Glomerular visceral epithelial cell (primary cell): Measurements from ENCODE around the gene DNAL4.

Source experiments
- DNase-seq: peaks from one replicate; pipeline ENCODE4 v3.0.0-alpha.2; 2016; ENCODE audit errors: extremely low spot score

The DNAL4 gene

DNA sequence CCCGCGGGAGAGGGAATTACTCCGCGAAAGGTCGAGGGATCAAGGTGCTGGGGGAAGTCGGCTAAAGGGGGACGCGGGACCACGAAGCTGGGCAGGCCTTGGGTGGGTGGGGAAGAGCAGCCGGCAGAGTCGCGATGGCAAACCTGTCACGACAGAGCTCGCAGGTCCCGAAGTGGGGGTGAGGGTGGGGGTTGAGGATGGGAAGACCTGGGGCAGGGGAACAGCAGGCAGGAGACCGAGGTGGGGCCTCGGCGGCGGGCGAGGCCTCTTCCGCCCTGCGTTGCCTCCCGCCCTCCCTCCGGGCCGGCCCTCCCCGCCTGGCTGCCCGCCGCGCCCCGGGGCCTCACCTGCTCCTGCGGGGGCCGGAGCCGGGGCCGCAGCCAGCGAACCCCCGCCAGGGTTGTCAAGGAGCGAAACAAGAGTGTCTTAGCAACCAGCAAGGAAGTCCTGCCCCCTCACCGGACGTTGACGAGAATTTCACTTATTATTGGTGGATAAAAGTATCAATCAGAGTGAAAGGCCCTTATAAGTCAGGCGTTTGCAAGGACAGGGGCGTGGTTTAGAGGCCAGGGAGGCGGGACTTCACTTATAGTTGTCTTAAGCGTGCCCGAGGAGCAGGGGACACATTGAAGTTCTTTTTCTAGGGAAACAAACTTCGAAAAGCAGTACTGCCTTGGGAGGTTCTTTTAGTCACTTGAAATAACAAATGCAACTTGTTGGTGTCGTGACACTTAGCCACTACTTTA, at the start of gene DNAL4:
TSS of gene DNAL4 (minus strand) at position 423 of the 746 bp plus-strand sequence. CDS start 11,412 bp downstream, outside the sequence.
- DNase-seq = peak; percentile 97

DNA sequence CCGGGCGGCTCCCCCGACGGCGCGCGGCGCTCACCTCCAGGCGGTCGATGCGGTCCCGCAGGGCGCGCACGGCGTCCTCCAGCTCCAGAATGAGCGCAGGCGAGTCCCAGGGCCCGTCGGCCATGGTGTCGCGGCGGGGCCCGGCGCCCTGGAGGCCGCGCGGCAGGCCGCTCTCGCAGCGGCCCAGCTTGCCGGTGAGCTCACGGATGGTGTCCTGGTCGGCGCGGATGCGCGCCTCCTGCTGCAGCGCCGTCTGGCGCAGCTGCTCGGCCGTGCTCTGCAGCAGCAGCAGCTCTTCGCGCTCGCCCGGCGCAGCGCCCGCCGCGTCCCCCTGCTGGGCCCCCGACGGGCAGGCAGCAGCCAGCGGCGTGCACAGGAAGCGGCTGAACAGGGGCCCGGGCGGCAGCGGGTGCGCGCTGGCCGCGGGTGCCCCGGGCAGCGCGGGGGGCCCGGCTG, 49.3 kb upstream of the DNAL4 start:
- DNase-seq = peak; percentile 70

DNA sequence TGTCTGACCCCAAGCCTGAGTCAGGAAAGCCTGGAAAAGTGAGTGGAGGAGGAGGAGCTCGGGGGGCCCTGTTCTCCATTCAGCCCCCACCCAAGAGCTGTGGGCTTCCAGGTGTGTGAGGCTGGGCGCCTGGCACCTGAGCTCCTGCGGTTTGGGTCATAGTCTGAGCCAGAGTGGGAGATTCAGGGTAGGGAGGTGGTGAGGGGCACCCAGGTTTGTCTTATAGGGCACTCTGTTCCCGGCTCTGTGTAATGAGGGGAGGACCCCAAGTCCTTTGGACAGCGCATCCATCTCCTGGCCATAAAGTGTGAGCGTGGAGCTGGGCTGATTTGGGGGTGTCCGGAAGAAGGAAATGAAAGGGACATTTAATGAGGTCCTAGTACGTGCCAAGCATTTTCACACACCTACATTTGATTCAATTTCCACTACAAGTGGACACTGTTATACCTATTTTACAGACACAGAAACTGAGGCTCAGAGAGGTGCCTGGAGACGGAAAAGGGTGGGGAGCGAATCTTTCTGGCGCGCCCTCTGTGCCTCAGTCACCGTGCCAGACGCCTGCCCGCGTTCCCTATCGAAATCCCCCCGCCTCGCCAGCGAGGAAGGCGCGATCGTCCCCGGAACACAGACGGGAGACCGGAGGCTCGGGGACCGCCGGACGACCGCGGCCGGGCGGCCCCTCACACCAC, 48.7 kb upstream of the DNAL4 start:
- DNase-seq = no peak

- DNase-seq = no peak
These were observed 47.7 kb upstream of the DNAL4 start for GRCh38 chr22:38841635-38842034.

- no peak for DNase-seq
These were observed 47.3 kb upstream of the DNAL4 start for GRCh38 chr22:38841211-38841610.

- DNase-seq = no peak
These were observed 46.2 kb upstream of the DNAL4 start for GRCh38 chr22:38840129-38840528.

DNA sequence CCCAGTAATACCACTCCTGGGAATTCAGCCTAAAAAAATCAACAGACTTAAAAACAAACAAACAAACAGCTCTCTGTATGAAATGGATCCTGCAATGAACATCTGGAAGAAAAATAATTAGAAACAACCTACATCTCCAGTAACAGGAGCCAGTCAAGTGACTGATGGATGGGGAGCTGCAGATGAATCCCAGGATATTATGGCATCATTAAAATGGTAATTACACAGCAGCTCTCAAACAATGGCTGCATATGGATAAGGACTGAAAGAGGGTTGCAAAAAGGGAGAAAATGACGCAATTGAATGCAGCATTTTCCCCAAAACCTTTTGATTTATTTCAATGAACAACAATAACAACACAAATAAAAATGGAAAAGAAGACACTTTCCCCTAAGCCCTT, 45.7 kb upstream of the DNAL4 start:
- no peak for DNase-seq

DNA sequence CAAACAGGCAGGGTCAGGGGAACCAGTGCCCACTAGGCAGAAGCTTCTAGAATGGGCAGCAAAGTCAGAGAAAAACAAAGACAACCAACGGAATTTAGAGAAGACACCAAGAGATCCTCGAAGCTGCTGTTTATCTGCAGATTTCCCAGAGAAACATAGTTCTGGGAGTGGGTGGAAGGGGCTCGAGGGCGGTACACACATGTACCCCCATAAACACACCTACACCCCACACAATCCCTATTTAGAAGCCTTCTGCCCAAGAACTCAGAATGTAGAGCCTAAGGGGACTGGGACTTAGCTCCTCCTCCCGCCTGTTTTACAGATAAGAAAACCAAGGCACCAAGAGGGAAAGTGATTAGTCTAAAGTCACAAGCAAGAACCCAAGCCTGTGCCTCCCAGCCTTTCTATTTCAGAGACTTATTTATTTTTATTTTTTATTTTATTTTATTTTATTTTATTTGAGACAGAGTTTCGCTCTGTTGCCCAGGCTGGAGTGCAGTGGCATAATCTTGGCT, 43.5 kb upstream of the DNAL4 start:
- DNase-seq = no peak

DNA sequence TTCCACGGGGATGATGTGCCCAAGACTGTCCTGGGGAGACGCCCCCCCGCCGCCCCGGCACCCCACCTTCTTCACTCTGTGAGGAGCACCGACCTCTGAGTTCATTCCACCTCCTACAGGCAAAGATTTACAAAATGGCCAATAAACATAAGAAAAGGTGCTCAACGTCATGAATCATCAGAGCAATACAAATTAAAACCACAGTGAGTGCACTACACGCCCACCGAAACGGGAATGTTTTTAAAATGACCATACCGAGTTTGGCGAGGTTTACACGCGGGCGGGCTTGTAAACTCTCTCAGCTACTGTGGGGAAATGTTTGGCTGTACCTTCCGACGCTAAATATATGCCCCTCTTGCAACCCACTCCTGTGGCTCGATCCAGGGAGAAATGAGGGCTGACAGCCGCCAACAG, 42.0 kb upstream of the DNAL4 start:
- DNase-seq = no peak

DNA sequence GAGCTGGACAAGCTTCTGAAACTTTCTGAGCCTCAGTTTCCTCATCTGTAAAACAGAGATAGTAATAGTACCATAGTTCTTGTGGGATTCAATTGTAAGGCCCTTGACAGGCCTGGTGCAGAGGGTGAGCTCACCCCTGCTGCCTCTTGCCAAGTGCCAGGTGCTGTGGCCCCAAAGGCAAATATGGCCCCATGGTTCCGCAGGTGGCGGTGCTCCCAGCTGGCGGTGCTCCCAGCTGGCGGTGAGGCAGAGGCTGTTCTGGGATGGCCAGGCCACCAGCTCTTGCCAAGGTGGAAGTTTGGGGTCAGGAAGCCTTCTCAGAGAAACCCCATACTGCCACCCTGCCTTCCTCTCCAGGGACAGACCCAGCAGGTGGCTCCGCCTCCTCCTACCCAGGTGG, 41.0 kb upstream of the DNAL4 start:
- DNase-seq = no peak

- DNase-seq = no peak
These were observed 40.4 kb upstream of the DNAL4 start for GRCh38 chr22:38834215-38834953.

GRCh38 chr22:38833061-38833460, 39.1 kb upstream of the DNAL4 start:
- DNase-seq = no peak

GRCh38 chr22:38832005-38832978, 38.3 kb upstream of the DNAL4 start:
- no peak for DNase-seq

DNA sequence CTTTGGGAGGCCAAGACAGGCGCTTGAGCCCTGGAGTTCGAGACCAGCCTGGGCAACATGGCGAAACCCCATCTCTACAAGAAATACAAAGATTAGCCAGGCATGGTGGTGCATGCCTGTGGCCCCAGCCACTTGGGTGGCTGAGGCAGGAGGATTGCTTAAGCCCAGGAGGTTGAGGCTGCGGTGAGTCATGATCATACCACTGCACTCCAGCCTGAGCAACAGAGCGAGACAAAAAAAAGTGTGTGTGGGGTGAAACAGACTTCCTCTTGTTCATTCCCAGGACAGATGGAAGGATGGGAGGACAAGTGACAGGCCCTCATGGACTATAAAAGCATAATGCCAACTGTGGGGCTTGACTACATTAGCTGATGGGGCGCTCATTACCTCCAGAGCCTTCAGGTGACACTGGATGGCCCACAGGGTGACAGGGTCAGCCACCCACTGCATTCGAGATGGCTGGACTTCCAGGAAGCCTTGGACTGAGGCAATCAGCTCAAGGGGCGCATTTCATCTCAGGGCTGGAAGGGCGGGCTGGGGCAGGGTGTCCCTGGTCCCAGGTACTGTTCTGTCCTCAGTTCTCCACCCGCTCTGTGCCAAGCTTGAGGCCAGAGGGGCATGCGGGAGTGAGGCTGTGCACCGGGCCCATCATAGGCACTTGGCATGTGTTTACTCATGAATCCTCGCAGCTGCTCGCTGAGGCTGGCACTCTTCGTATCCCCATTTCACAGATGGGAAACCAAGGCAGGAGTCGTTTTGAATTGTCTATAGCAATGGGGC, 37.4 kb upstream of the DNAL4 start:
- DNase-seq = peak; percentile 81

DNA sequence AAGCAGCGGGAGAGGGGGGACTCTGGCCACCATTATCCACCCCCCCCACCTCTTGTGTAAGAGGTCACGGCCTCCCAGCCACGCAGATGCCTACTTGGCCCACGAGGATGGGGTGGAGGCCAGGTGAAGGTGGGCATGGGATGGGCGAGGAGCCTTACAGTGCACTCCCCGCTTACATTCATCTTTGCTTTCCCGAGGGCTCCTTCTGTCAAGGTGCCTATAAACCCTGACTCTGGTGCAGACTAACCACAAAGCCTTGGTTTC, 36.8 kb upstream of the DNAL4 start:
- DNase-seq = no peak

GRCh38 chr22:38830026-38830844, 36.3 kb upstream of the DNAL4 start:
- no peak for DNase-seq

GRCh38 chr22:38829485-38829884, 35.5 kb upstream of the DNAL4 start:
- DNase-seq = no peak

- no peak for DNase-seq
These were observed 34.8 kb upstream of the DNAL4 start for GRCh38 chr22:38828616-38829205.

DNA sequence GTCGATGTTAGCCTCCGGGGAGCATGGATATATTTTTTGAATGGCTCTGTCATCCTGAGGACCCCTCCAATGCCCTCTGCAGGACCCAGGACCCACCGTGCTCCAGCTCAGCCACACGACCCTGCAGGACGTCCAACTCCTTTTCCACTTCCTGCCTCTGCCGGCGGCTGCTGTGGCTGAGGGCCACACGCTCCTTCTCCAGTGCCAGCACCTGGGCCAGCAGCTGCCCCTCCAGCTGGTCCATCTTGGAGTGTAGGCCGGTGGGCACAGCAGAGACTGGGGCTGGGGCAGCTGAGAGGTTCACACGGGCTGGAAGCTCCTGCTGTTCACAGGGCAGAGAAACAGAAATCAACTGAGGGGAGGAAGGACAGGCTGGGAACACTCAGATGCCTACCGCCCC, 34.2 kb upstream of the DNAL4 start:
- no peak for DNase-seq
